GM12801 (cell line): Measurements from ENCODE around the gene TESMIN.

Experiments
- TF ChIP-seq, protein P1 (sequence below): IDR thresholded peaks from one replicate; pipeline ENCODE4 v1.5.1; 2011; ENCODE audit warnings: control low read depth; ENCODE audit not compliant: insufficient read length; ENCODE audit errors: extremely low read depth

TESMIN gene

DNA sequence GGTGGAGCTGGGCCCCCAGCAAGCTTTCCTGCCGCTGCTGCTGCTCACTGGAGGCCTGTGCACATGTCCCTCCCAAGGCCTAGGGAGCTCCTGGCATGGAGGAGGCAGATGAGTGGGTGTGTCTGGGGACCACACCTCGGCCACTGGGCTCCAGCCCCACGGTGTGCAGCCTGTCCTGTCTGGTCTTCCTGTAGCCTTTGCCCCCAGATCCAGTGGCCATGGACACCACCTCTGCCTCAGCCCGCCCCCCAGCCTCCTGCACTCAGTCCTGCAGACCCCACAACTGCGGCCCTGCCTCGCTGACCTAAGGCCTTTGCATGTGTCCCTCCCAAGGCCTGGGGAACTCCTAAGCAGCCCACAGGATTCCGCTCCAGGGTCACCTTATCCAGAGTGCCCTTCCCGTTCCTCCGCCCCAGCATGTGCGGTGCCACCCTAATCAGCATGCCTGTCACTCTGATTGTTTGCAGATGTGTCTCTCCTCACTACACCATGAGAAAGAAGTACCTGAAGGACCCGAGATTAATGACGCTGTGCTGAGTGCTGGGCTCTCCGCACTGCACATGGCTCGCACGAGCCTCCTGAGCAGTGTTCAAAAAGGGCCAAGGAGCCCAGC is 58.3 kb downstream of the TESMIN start:
- TF ChIP-seq, protein P1, sequence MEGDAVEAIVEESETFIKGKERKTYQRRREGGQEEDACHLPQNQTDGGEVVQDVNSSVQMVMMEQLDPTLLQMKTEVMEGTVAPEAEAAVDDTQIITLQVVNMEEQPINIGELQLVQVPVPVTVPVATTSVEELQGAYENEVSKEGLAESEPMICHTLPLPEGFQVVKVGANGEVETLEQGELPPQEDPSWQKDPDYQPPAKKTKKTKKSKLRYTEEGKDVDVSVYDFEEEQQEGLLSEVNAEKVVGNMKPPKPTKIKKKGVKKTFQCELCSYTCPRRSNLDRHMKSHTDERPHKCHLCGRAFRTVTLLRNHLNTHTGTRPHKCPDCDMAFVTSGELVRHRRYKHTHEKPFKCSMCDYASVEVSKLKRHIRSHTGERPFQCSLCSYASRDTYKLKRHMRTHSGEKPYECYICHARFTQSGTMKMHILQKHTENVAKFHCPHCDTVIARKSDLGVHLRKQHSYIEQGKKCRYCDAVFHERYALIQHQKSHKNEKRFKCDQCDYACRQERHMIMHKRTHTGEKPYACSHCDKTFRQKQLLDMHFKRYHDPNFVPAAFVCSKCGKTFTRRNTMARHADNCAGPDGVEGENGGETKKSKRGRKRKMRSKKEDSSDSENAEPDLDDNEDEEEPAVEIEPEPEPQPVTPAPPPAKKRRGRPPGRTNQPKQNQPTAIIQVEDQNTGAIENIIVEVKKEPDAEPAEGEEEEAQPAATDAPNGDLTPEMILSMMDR: no peak

DNA sequence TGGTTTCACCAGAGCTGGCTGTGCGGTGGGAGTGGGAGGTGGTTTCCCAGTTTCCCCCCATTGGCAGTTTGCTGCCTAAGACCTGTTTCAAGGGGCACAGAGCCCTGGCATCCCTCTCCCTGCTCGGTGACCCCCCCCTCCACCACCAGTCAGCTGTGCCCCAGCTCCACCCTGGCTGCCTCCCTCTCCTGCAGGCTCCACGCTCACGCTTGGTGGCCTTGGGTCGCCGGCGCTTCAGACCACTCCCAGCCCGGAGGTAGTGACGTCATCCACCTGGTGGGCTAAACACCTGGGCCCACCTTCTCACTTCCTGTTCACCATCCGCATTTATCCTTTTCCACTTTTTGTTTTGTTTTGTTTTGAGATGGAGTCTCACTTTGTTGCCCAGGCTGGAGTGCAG is 59.2 kb downstream of the TESMIN start:
- TF ChIP-seq, protein P1: no peak

DNA sequence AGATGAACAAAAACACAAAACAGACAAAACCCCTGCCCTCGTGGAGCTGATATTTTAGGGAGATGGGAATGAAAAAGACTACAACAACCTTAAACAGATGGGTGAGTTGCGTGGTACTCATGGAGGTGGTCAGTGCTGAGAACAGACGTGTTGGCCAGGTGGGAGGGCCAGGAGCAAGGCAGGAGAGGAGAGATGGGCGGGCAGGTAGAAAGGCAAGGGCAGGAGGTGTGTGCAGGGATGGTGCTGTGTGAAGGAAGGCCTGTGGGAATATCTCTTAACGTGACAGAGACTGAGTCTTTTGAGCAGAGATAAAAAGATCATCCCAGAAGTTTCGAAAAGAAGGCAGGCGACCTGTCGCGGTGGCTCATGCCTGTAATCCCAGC is 59.9 kb downstream of the TESMIN start:
- TF ChIP-seq, protein P1: no peak

DNA sequence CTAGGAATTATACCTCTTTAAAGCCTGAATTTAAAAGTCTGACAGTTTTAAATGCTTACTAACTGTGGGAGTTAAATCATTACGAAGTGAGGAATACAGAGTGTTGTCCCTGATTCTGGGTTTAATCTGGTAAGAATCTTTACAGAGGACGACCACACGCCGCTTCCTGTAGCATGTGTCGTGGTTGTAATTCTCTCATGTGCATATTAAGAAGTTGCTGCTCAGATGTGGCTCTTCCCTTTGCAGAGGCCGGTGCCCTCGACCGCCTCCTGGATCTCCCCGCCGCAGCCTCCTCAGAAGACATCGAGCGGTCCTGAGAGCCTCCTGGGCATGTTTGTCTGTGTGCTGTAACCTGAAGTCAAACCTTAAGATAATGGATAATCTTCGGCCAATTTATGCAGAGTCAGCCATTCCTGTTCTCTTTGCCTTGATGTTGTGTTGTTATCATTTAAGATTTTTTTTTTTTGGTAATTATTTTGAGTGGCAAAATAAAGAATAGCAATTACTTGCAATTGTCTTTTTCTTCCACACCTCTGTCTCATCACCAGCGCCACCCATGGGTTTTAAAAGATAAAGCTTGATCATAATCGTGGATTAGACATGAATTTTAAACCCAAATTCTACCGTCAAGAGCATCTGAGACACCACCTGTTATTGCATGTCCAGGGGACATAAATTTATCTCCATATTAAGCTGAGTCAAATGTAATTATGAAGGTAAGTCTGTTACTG is 60.5 kb downstream of the TESMIN start:
- TF ChIP-seq, protein P1: no peak

DNA sequence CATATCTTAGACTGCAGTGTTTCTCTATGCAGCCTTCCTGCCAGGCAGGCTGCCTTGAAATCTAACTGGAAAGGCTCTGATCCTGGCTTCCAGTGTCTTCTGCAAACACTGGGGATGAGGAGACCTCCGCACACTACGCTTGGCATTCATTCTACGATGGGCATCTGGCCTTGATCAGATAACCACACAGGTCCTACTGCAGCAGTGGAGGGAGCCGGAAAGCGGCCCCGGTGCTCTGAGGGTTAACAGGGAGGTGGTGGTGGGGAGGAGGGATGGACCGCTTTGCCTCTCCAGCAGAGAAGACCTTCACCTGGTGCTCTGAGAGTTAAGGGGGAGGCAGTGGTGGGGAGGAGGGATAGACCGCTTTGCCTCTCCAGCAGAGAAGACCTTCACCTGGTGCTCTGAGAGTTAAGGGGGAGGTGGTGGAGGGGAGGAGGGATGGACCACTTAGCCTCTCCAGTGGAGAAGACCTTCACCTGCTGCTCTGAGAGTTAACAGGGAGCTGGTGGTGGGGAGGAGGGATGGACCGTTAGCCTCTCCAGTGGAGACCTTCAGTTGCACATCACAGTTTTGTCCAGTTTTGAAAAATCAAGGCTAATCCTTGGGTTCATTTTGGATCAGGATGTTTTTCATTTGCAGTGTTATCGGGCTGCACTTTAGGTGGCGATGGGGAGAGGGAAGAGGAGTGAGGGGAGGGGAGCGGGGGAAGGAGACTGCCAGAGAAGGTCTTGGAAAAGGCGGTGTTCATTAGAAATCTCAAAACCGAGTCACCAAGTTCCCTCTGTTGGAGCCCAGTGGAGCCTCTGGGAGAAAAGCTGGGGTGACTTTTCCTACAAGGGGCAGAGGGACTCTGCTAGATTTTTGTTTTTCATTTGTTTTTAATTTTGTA is 61.3 kb downstream of the TESMIN start:
- TF ChIP-seq, protein P1: no peak

DNA sequence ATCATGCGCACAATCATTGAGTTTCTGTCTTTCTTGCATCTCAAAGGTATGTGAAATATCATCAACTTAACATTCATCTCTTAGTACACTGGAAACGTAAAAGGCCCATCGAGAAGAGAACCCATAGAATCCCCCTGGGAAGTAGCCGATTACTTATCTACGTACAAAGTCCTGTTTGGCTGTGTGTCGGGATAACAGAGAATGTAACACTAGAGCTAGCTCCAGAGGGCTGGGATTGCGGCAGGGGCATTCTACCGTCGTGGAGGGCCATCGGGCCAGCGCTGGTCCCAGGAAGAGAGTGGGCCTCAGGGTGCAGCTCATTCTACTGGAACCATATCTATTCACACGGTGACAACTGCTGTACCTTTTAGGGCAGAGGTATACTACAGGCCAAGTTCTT is 62.4 kb downstream of the TESMIN start:
- TF ChIP-seq, protein P1: no peak

DNA sequence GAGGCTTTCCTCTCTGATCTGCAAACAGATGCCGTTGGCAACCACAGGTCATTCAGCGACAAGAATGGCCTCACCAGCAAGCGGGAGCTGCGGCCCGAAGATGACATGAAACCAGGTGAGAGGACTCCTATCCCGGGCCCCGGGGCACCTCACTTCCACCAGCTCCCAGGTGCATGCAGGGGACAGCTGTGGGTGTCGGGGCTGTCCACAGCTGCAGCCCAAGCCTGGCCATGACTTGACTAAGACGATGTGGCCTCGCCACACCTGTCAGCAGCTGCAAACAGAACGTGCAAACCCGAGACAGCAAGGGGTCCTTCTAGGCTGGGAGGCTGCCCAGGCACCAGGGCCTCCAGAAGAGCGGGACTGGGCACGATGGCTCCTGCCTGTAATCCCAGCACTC is 63.3 kb downstream of the TESMIN start:
- TF ChIP-seq, protein P1: no peak
